SH-SY5Y (cell line): ENCODE data around the gene HABP2.

ENCODE experiments used
- GATA2 ChIP-seq: IDR thresholded peaks from 2 replicates; pipeline ENCODE4 v1.6.1; 2011; ENCODE audit warnings: mild to moderate bottlenecking, low read depth, low read length
- GATA3 ChIP-seq: IDR thresholded peaks from 2 replicates; pipeline ENCODE4 v1.6.1; 2011; ENCODE audit warnings: low read depth, mild to moderate bottlenecking, low read length, moderate library complexity

GRCh38 chr10:113566888-113567287, 14.0 kb downstream of the HABP2 start:
- no peak for TF ChIP-seq GATA3
- no peak for TF ChIP-seq GATA2
